HL-60 (cell line): ENCODE measurements around the gene TOB1.

Experiments
- GABPA ChIP-seq: IDR thresholded peaks from 2 replicates; pipeline ENCODE4 v1.6.1; 2012; ENCODE audit warnings: low read depth
- POLR2AphosphoS5 ChIP-seq: IDR thresholded peaks from 2 replicates; pipeline ENCODE4 v1.6.1; 2012; ENCODE audit warnings: low read depth
- REST ChIP-seq: IDR thresholded peaks from 2 replicates; pipeline ENCODE4 v1.6.1; 2012; ENCODE audit warnings: low read depth; ENCODE audit not compliant: insufficient replicate concordance
- TF ChIP-seq, protein P1 (sequence below): IDR thresholded peaks from one replicate; pipeline ENCODE4 v1.5.1; 2011; ENCODE audit warnings: low read length, control low read depth, inconsistent platforms; ENCODE audit not compliant: insufficient read depth

- TF ChIP-seq, protein P1, sequence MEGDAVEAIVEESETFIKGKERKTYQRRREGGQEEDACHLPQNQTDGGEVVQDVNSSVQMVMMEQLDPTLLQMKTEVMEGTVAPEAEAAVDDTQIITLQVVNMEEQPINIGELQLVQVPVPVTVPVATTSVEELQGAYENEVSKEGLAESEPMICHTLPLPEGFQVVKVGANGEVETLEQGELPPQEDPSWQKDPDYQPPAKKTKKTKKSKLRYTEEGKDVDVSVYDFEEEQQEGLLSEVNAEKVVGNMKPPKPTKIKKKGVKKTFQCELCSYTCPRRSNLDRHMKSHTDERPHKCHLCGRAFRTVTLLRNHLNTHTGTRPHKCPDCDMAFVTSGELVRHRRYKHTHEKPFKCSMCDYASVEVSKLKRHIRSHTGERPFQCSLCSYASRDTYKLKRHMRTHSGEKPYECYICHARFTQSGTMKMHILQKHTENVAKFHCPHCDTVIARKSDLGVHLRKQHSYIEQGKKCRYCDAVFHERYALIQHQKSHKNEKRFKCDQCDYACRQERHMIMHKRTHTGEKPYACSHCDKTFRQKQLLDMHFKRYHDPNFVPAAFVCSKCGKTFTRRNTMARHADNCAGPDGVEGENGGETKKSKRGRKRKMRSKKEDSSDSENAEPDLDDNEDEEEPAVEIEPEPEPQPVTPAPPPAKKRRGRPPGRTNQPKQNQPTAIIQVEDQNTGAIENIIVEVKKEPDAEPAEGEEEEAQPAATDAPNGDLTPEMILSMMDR = no peak
- no peak for TF ChIP-seq POLR2AphosphoS5
- TF ChIP-seq GABPA = no peak
- TF ChIP-seq REST = no peak
Measured at GRCh38 chr17:50914505-50915063, 48.4 kb upstream of the TOB1 start.
